HEK293 (cell line): ENCODE results near the gene TNFRSF9.
A peak's percentile ranks its signal among the peaks of the same experiment; 100 is the strongest.

ENCODE experiments used
- CTCF ChIA-PET: fragments of 350-600 bp; formaldehyde crosslinking; extraction: SDS; loops from one replicate; lab custom pipeline; 2021; ENCODE audit warnings: antibody characterized with exemption; lab: Yijun Ruan, JAX
- POLR2A ChIA-PET: fragments of 300-600 bp; formaldehyde crosslinking; extraction: SDS; loops from one replicate; lab custom pipeline; 2020; ENCODE audit warnings: antibody characterized with exemption, inconsistent platforms; lab: Yijun Ruan, JAX
- H3K27ac ChIP-seq: fragments of 200-500 bp; sonication (Bioruptor generic); 2 replicates; pipeline ENCODE4 v1.5.1; 2014; ENCODE audit warnings: low read depth, low read length, control low read depth, inconsistent platforms; ENCODE audit errors: extremely low read depth
- H3K36me3 ChIP-seq, 2 experiments: fragments of 200-500 bp in 1 of 2; sonication (Bioruptor generic) in 1 of 2; 1 replicate in 1 of 2; 2 replicates in 1 of 2; pipeline ENCODE4 v1.5.1; 2014 to 2017; ENCODE audit warnings: inconsistent platforms in 2 of 2, low read length in 2 of 2; ENCODE audit not compliant: control insufficient read depth in 2 of 2, insufficient read depth in 1 of 2
- H3K4me1 ChIP-seq: fragments of 200-500 bp; sonication (Bioruptor generic); 2 replicates; pipeline ENCODE4 v1.5.1; 2014; ENCODE audit warnings: mild to moderate bottlenecking, low read length, inconsistent platforms; ENCODE audit not compliant: control insufficient read depth, insufficient read depth
- H3K4me3 ChIP-seq: 2 replicates; pipeline ENCODE4 v1.5.1; 2011; ENCODE audit warnings: low read depth, mild to moderate bottlenecking, control low read depth, low read length, moderate library complexity
- H3K9me3 ChIP-seq: fragments of 200-500 bp; sonication (Bioruptor generic); 2 replicates; pipeline ENCODE4 v1.5.1; 2014; ENCODE audit warnings: low read depth, low read length, inconsistent platforms; ENCODE audit not compliant: control insufficient read depth, insufficient read depth
- BCL11B ChIP-seq: fragments of 450-650 bp; formaldehyde crosslinking; IDR thresholded peaks from 2 replicates; pipeline ENCODE4 v1.5.1; 2016; ENCODE audit warnings: low read depth, missing biosample characterization, missing genetic modification characterization
- GLI4 ChIP-seq: fragments of 450-650 bp; formaldehyde crosslinking; IDR thresholded peaks from 2 replicates; pipeline ENCODE4 v1.5.1; 2016; ENCODE audit warnings: missing biosample characterization, missing genetic modification characterization
- IKZF3 ChIP-seq: fragments of 450-650 bp; IDR thresholded peaks from 2 replicates; pipeline ENCODE4 v1.5.0; 2018; ENCODE audit warnings: missing biosample characterization, mild to moderate bottlenecking, missing genetic modification characterization, moderate library complexity
- OVOL3 ChIP-seq: fragments of 450-650 bp; formaldehyde crosslinking; IDR thresholded peaks from 2 replicates; pipeline ENCODE4 v1.5.1; 2016; ENCODE audit warnings: missing biosample characterization, missing genetic modification characterization
- ZBTB1 ChIP-seq: fragments of 450-650 bp; formaldehyde crosslinking; IDR thresholded peaks from 2 replicates; pipeline ENCODE4 v1.5.1; 2016; ENCODE audit warnings: missing biosample characterization, missing genetic modification characterization
- ZEB2 ChIP-seq: fragments of 450-650 bp; formaldehyde crosslinking; IDR thresholded peaks from 2 replicates; pipeline ENCODE4 v1.5.1; 2016; ENCODE audit warnings: missing biosample characterization, missing genetic modification characterization
- ZFP41 ChIP-seq: fragments of 450-650 bp; formaldehyde crosslinking; IDR thresholded peaks from 2 replicates; pipeline ENCODE4 v1.5.1; 2016; ENCODE audit warnings: missing biosample characterization, missing genetic modification characterization, borderline replicate concordance
- ZNF121 ChIP-seq: fragments of 450-650 bp; formaldehyde crosslinking; IDR thresholded peaks from 2 replicates; pipeline ENCODE4 v1.5.1; 2016; ENCODE audit warnings: missing biosample characterization, missing genetic modification characterization
- ZNF146 ChIP-seq: fragments of 450-650 bp; formaldehyde crosslinking; IDR thresholded peaks from 2 replicates; pipeline ENCODE4 v1.5.1; 2016; ENCODE audit warnings: missing biosample characterization, missing genetic modification characterization
- ZNF175 ChIP-seq: fragments of 450-650 bp; formaldehyde crosslinking; IDR thresholded peaks from 2 replicates; pipeline ENCODE4 v1.5.1; 2016; ENCODE audit warnings: missing biosample characterization, missing genetic modification characterization
- ZNF248 ChIP-seq: fragments of 450-650 bp; formaldehyde crosslinking; IDR thresholded peaks from 2 replicates; pipeline ENCODE4 v1.5.1; 2017; ENCODE audit warnings: missing biosample characterization, missing genetic modification characterization
- ZNF560 ChIP-seq: fragments of 450-650 bp; formaldehyde crosslinking; IDR thresholded peaks from 2 replicates; pipeline ENCODE4 v1.5.1; 2017; ENCODE audit warnings: missing biosample characterization, missing genetic modification characterization, borderline replicate concordance
- ZNF610 ChIP-seq: fragments of 450-650 bp; formaldehyde crosslinking; IDR thresholded peaks from 2 replicates; pipeline ENCODE4 v1.5.1; 2016; ENCODE audit warnings: missing biosample characterization, missing genetic modification characterization, borderline replicate concordance
- ZNF768 ChIP-seq: fragments of 450-650 bp; formaldehyde crosslinking; IDR thresholded peaks from 2 replicates; pipeline ENCODE4 v1.5.1; 2018; ENCODE audit warnings: missing biosample characterization, mild to moderate bottlenecking, missing genetic modification characterization
- ZNF776 ChIP-seq: fragments of 450-650 bp; formaldehyde crosslinking; IDR thresholded peaks from 2 replicates; pipeline ENCODE4 v1.5.0; 2017; ENCODE audit warnings: missing biosample characterization, missing genetic modification characterization, borderline replicate concordance
- TF ChIP-seq, protein P1 (sequence below): fragments of 450-650 bp; formaldehyde crosslinking; IDR thresholded peaks from 2 replicates; pipeline ENCODE4 v1.5.1; 2016; ENCODE audit warnings: missing biosample characterization, missing genetic modification characterization
- TF ChIP-seq, protein P2 (sequence below): fragments of 450-650 bp; formaldehyde crosslinking; IDR thresholded peaks from 2 replicates; pipeline ENCODE4 v1.5.1; 2016; ENCODE audit warnings: missing biosample characterization, missing genetic modification characterization
- TF ChIP-seq, protein P3 (sequence below): fragments of 450-650 bp; formaldehyde crosslinking; IDR thresholded peaks from 2 replicates; pipeline ENCODE4 v1.5.1; 2017; ENCODE audit warnings: missing biosample characterization, missing genetic modification characterization
- TF ChIP-seq, protein P4 (sequence below): fragments of 450-650 bp; formaldehyde crosslinking; conservative IDR thresholded peaks from 2 replicates; pipeline ENCODE4 v1.5.1; 2016; ENCODE audit warnings: low read depth, missing biosample characterization, missing genetic modification characterization

TNFRSF9 gene

DNA sequence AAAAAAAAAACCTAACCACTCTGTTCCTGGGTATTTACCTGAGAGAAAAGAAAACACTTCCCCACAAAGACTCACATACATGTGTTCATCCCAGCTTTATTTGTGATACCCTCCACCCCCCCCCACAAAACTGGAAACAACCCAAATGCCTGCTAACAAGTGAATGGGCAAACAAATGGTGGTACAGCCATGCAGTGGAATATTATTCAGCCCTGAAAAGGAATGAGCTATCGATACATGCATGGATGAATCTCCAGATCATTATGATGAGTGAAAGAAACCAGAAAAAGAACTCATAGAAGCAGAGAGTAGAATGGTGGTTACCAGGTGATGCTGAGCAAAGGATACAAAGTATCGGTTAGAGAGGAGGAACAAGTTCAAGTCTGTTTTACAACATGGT, 49.8 kb downstream of the TNFRSF9 start:
- no peak overlapping the region for H3K27ac ChIP-seq
- TF ChIP-seq ZNF146 (tag by site-specific recombination) (peak; percentile 92), ZNF248 (tag by site-specific recombination) (no peak)
- TF ChIP-seq, protein P1, sequence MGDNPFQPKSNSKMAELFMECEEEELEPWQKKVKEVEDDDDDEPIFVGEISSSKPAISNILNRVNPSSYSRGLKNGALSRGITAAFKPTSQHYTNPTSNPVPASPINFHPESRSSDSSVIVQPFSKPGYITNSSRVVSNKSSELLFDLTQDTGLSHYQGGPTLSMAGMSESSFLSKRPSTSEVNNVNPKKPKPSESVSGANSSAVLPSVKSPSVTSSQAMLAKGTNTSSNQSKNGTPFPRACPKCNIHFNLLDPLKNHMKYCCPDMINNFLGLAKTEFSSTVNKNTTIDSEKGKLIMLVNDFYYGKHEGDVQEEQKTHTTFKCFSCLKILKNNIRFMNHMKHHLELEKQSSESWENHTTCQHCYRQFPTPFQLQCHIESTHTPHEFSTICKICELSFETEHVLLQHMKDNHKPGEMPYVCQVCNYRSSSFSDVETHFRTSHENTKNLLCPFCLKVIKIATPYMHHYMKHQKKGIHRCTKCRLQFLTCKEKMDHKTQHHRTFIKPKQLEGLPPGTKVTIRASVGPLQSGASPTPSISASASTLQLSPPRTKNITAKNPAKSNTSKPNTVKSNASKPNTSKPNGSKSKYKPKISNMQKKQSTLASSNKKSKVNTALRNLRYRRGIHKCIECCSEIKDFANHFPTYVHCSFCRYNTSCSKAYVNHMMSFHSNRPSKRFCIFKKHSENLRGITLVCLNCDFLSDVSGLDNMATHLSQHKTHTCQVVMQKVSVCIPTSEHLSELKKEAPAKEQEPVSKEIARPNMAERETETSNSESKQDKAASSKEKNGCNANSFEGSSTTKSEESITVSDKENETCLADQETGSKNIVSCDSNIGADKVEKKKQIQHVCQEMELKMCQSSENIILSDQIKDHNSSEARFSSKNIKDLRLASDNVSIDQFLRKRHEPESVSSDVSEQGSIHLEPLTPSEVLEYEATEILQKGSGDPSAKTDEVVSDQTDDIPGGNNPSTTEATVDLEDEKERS: 0 out of 2 replicates have a peak, but pooled peaks have one; percentile 48
- ChIA-PET POLR2A (no interaction called here), CTCF (no interaction called here)
- no peaks in the 10 kb centered on the region for H3K4me1 ChIP-seq
- no peaks in the 10 kb centered on the region for H3K36me3 ChIP-seq
- no peaks in the 10 kb centered on the region for H3K9me3 ChIP-seq
- no peak overlapping the region for H3K4me3 ChIP-seq

DNA sequence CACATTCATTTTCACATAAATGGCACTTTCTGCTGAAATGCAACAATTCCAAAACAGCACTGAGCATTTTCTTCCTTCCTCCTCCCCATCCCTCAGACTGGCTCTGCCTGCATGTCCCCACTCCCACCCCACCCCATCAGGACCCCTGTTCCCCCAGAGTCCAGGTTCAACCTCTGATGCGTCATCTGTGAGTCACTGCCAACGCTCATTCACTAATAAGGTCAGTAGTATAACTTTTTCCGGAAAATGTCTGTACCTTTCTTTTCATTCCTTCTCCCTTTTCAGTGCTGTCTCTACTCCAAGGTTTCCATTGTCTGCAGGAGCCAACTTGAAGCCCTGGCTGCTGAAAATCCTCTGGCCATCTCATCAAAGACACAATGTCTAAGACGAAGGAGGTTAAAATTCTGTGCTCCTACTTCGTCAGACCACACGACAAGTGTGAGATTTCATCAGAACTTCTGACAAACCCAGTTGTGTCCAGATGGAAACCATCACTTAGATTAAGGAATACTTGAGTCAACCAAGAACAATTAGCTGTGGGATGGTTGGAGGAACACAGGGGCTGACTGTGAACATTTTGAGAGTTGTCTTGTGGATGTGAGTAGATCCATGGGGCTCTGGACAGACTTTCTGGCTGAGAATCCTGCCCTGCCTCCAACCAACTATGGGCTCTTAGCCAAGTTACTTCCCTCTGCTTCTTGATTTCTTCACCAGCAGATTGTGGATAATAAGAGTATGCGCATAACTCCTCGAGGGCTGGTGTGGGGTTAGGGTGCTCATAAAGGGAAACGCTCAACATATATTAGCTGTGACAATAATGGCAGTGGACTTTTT, 52.2 kb downstream of the TNFRSF9 start:
- CTCF ChIA-PET: interaction anchor here (0.6 kb wide), 1 partner anchor 461 kb away, joined by 3 read pairs; no protein-coding TSS in a partner anchor
- POLR2A ChIA-PET: no interaction called here
- TF ChIP-seq, protein P2, sequence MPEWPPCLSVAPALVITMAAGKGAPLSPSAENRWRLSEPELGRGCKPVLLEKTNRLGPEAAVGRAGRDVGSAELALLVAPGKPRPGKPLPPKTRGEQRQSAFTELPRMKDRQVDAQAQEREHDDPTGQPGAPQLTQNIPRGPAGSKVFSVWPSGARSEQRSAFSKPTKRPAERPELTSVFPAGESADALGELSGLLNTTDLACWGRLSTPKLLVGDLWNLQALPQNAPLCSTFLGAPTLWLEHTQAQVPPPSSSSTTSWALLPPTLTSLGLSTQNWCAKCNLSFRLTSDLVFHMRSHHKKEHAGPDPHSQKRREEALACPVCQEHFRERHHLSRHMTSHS (tag by site-specific recombination): no peak
- TF ChIP-seq ZBTB1 (tag by site-specific recombination): no peak
- TF ChIP-seq GLI4 (tag by site-specific recombination): no peak
- no peak for TF ChIP-seq BCL11B
- TF ChIP-seq ZFP41: no peak
- no peak for TF ChIP-seq ZNF560
- TF ChIP-seq OVOL3: no peak
- TF ChIP-seq ZEB2 (tag by site-specific recombination): no peak
- TF ChIP-seq, protein P3, sequence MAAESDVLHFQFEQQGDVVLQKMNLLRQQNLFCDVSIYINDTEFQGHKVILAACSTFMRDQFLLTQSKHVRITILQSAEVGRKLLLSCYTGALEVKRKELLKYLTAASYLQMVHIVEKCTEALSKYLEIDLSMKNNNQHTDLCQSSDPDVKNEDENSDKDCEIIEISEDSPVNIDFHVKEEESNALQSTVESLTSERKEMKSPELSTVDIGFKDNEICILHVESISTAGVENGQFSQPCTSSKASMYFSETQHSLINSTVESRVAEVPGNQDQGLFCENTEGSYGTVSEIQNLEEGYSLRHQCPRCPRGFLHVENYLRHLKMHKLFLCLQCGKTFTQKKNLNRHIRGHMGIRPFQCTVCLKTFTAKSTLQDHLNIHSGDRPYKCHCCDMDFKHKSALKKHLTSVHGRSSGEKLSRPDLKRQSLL: no peak
- no peak for TF ChIP-seq ZNF610 (tag by site-specific recombination)
- no peak for TF ChIP-seq ZNF776 (tag by site-specific recombination)
- TF ChIP-seq, protein P4, sequence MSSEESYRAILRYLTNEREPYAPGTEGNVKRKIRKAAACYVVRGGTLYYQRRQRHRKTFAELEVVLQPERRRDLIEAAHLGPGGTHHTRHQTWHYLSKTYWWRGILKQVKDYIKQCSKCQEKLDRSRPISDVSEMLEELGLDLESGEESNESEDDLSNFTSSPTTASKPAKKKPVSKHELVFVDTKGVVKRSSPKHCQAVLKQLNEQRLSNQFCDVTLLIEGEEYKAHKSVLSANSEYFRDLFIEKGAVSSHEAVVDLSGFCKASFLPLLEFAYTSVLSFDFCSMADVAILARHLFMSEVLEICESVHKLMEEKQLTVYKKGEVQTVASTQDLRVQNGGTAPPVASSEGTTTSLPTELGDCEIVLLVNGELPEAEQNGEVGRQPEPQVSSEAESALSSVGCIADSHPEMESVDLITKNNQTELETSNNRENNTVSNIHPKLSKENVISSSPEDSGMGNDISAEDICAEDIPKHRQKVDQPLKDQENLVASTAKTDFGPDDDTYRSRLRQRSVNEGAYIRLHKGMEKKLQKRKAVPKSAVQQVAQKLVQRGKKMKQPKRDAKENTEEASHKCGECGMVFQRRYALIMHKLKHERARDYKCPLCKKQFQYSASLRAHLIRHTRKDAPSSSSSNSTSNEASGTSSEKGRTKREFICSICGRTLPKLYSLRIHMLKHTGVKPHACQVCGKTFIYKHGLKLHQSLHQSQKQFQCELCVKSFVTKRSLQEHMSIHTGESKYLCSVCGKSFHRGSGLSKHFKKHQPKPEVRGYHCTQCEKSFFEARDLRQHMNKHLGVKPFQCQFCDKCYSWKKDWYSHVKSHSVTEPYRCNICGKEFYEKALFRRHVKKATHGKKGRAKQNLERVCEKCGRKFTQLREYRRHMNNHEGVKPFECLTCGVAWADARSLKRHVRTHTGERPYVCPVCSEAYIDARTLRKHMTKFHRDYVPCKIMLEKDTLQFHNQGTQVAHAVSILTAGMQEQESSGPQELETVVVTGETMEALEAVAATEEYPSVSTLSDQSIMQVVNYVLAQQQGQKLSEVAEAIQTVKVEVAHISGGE (tag by site-specific recombination): no peak
- no peak for TF ChIP-seq ZNF175 (tag by site-specific recombination)
- TF ChIP-seq ZNF768 (tag by site-specific recombination): no peak
- TF ChIP-seq IKZF3 (tag by site-specific recombination): no peak
- TF ChIP-seq ZNF121 (tag by site-specific recombination): no peak
- Histone ChIP-seq H3K9me3 (no peaks in the 10 kb centered on the region), H3K4me3 (no peak overlapping the region), H3K27ac (no peak overlapping the region), H3K36me3 (no peaks in the 10 kb centered on the region), H3K4me1 (no peaks in the 10 kb centered on the region)
